HG03432 (cell line): Measurements from ENCODE around the gene IL6.
A peak's percentile ranks its signal among the peaks of the same experiment; 100 is the strongest.
"Not testable (repeated sequence)": the region's sequence is repeated elsewhere in the genome, so short reads cannot be mapped to it uniquely, and the experiment has no call there.

Experiments used
- ATAC-seq: cut with Tn5 transposase; IDR thresholded peaks from one replicate; pipeline ENCODE4 v1.9.1; 2021; ENCODE audit warnings: mild to moderate bottlenecking, moderate library complexity; ENCODE audit not compliant: unreplicated experiment

IL6 gene

DNA sequence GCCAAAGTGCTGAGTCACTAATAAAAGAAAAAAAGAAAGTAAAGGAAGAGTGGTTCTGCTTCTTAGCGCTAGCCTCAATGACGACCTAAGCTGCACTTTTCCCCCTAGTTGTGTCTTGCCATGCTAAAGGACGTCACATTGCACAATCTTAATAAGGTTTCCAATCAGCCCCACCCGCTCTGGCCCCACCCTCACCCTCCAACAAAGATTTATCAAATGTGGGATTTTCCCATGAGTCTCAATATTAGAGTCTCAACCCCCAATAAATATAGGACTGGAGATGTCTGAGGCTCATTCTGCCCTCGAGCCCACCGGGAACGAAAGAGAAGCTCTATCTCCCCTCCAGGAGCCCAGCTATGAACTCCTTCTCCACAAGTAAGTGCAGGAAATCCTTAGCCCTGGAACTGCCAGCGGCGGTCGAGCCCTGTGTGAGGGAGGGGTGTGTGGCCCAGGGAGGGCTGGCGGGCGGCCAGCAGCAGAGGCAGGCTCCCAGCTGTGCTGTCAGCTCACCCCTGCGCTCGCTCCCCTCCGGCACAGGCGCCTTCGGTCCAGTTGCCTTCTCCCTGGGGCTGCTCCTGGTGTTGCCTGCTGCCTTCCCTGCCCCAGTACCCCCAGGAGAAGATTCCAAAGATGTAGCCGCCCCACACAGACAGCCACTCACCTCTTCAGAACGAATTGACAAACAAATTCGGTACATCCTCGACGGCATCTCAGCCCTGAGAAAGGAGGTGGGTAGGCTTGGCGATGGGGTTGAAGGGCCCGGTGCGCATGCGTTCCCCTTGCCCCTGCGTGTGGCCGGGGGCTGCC lies at the start of gene IL6:
Gene IL6 (plus strand): TSS at position 294 of the 807 bp plus-strand sequence. CDS start 63 bp downstream, at position 357.
- ATAC-seq = no peak

DNA sequence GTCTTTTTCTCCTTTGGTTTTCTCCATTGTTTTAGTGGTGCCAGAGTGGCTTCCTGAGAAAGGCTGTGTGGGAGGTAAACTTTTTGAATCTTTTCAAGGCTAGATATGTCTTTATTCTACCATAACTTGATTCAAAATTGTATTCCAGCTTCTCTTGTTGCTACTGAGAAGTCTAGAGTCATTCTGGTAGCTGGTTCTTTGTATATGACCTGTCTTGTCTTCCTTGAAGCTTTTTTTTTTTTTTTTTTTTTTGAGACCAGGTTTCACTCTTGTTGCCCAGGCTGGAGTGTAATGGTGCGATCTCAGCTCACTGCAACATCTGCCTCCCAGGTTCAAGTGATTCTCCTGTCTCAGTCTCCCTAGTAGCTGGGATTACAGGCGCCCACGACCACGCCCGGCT lies 49.7 kb upstream of the IL6 start:
- peak; percentile 43 for ATAC-seq

DNA sequence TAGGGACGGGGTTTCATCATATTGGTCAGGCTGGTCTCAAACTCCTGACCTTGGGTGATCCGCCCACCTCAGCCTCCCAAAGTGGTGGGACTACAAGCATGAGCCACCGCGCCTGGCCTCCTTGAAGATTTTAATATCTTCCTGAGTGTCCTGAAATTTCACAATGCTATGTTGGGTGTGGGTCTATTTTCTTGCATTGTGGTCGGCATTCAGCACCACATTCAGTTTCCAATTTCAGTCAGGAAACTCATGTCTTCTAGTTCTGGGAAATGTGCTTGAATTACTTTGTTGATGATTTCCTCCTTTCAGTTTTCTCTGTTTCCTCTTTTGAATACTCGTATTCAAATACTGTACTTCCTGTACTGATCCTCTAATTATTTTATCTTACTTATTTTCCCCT lies 49.3 kb upstream of the IL6 start:
- ATAC-seq = no peak

DNA sequence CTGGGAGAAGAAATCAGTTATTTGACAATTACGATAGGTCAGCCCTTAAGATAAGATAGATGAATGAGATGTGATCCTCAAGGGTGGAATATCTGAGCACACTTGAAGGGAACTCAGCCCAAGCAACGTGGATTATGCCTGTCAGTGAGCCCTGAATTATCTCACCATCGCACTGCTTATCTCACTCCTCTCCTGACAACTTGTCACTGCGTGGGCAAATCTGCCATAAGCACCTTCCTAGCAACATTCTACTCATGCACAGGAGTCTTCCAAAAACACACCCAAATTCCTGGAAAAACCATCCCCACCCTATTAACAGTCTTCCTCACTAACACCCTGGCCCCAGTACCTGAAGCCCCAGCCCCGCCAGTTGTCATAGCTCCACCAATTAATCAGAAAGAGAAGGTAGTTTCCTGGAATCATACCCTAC lies 46.5 kb upstream of the IL6 start:
- no peak for ATAC-seq

DNA sequence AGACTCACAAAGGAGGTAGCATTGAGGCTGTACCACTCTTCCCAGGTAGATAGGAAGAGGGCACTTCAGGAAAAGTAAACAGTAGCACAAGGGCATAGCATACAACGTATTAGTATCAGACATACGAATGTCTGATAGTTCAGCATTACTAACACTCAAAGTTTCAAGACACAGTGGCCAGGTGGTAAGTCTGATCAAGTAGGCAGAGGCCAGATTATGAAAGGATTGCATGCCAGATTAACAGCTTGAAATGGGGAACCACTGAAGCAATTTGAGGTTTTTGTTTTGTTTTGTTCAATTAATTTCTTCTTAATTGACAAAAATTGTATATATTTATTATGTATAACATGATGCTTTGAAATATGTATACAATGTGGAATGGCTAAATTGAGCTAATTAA lies 45.7 kb upstream of the IL6 start:
- no peak for ATAC-seq

DNA sequence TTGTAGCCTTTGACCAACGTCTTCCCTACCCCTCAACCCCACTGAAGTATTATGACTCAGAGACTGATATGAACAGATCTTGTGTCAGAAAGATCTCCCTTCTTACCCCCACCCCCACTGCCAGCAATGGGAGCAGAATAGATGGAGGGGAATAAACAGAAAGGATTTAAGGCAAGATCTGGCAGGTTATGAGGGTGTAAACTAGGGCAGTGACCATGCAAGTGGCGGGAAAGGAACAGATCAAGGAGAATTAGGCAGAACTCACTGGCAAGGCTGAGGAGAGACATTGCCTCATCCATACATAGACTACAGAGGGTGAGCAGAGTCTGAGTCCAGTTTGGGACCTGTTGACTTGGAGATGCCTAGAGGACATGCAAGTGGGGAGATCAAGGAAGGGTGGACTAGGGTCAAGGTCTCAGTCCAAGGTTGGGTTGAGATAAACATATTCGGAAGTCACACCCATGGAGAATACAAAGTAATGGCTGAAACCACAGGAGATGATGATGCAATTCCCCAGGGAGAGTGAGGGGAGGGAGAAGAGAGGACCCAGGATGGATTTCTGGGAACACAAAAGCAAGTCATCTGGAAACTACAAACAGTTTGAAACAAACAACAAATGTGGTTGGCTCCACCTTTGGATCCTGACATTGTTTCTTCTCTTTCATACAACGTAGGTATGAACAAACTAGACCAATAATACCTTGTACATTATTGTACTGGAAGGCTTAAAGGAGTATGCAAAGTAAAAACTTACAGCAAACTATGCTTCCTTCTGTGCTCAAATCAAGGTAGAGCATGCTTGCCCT lies 44.9 kb upstream of the IL6 start:
- ATAC-seq = no peak

DNA sequence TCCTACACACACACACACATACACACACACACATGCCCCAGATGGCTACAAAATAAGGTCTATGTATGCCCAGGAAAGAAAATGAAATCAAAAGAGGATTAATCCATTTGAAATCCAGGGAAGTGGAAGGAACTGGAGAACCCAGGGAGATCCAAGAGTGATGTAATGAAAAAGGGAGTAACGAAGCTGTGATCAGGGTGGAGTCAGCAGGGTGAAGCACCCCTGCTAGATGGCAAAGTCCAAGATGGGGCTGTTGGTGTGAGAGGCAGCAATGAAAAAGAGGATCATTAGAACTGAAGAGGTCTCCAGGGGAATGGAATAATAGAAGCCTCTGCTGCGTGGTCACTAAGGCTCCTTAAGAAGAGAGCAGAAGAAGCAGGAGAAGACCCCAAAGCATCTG lies 43.6 kb upstream of the IL6 start:
- ATAC-seq = no peak

DNA sequence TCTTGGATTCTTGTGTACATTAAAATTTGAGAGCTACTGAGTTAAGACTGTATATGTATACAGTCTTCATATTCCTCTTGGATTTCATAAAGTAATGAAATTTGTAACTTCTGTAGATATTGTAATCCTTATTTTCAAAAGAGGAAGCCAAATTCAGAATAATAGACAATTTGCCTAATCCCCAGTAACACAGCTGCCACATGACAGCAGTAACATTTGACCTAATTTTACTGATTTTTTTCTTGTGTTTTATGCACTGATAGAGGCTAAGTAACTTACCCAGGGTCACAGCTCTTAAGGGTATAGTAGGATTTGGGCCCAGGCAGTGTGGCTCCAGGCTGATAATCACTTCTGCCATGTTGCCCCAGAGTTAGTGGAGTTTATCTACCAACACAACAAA lies 40.4 kb upstream of the IL6 start:
- ATAC-seq = no peak

DNA sequence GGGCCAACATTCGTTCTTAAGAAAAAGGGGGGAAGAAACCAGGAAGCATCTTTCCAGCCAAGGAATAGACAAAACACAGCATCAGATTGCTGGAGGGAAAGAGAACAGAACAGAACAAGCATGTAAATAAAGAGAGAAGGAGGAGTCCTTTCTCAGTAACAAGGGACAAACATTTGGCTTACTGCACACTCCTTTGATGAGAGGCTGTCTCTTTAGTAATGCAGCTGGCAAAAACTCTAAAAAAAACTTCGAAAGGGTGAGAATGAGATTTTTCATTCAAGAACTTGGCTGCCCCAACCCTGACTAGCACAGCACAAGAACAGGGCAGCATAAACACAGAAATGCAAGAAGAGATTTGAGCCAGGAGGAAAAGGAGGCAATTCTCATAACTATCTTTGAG lies 38.9 kb upstream of the IL6 start:
- ATAC-seq = no peak

DNA sequence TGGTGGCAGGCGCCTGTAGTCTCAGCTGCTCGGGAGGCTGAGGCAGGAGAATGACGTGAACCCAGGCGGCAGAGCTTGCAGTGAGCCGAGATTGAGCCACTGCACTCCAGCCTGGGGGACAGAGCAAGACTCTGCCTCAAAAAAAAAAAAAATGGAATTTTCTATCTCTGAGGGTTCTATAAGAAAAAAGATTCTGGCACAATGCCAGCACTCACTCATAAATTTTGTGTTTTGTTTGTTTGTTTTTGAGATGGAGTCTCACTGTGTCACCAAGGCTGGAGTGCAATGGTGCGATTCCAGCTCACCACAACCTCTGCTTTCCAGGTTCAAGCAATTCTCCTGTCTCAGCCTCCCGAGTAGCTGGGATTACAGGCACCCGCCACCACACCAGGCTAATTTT lies 38.1 kb upstream of the IL6 start:
- not testable (repeated sequence) for ATAC-seq

DNA sequence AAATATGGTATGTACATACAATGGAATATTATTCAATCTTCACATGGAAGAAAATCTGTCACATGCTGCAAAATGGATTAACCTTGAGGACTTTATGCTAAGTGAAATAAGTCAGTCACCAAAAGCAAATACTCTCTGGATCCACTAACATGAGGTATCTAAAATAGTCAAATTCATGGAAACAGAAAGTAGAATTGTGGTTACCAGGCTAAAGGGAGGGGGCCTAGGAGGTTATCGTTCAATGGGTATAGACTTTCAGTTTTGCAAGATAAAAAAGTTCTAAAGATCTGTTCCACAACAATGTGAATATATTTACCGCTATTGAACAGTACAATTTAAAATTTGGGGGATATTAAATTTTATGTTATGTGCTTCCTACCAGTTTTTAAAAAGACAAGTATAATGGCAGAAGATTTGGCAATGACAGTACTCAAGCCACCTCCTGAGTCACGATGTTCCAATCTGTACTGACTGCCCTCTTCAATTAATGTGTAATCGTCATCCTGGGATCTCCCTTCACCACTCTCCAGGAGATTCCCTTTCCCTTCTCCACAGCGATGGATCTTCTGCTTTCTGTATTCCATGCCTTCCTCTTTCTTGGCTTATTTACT lies 32.3 kb upstream of the IL6 start:
- peak; percentile 40 for ATAC-seq

DNA sequence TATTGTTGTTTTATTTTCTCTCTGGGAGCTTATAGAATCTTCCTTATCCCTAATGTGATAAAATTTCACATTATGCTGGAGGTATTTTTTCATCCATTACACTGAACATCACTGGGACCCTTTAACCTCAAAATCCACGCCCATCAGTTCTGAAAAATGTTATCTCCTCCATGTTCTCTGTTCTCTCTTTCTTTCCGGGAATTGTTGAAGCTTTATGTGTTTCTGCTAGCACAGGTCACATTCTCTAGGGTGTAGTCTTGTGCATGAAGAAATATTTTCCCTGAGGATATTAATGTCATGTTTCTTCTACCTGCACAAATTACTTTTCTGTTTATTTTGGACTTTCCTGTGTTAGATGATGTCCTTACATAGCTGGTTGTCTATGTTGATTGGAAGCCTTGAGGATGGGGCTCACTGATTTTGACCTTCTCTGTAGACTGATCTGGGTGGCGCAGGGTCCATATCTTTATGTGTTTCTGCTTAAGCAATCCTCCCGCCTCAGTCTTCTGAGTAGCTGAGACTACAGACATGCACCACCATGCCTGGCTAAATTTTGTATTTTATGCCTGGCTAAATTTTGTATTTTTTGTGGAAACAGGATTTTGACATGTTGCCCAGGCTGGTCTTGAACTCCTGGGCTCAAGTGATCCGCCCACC lies 31.4 kb upstream of the IL6 start:
- no peak for ATAC-seq

DNA sequence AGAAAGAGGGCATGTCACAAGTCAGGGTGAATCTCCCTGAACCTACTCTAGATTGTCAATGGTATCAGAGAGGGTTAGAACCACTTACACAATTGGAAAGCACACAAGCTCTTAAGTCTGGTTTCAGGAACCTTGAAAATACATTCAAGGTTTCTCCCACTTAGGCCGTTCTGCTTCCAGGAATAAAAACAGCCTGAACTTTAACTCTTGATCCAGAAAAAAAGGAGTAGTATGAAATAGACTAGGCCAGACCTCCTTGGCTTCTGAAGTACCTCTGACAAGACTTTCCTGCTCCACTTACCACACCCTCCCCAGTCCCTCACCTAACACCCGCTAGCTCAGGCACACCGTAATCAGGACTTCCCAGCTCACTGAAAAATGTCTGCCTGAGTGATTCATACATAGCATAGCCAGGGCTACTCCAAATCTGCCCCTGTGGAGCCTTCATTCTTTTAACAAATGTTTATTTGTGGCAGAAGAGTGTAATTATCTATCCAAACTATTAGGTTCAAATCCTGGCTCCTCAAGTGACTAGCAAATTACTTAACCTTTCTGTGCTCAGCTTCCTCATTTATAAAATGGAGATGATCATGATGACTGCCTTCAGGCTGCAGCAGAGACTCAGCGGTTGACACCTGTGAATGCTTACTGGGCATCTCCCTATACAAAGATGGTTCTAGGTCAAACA lies 30.3 kb upstream of the IL6 start:
- peak; percentile 30 for ATAC-seq

DNA sequence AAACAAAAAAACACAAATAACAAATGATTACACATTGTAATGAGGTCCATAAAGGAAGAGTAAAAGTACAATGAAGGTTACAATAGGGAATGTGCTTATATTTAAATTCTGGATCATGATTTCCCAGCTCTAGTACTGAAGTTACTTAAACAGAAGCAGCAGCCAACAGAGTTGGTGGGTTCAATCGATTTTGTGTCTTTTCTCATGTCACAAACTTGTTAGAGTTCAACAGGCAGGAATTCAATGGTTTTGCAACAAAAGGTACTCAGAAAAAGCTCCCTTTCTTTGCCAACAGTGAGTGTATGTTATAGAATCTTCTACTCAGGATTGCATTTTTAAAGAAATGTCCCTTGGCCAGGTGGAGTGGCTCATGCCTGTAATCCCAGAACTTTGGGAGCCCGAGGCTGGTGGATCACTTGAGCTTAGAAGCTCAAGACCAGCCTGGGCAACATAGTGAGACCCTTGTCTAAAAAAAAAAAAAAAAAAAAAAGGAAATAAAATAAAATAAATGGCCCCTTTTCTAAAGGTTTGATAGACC lies 29.6 kb upstream of the IL6 start:
- ATAC-seq = no peak

DNA sequence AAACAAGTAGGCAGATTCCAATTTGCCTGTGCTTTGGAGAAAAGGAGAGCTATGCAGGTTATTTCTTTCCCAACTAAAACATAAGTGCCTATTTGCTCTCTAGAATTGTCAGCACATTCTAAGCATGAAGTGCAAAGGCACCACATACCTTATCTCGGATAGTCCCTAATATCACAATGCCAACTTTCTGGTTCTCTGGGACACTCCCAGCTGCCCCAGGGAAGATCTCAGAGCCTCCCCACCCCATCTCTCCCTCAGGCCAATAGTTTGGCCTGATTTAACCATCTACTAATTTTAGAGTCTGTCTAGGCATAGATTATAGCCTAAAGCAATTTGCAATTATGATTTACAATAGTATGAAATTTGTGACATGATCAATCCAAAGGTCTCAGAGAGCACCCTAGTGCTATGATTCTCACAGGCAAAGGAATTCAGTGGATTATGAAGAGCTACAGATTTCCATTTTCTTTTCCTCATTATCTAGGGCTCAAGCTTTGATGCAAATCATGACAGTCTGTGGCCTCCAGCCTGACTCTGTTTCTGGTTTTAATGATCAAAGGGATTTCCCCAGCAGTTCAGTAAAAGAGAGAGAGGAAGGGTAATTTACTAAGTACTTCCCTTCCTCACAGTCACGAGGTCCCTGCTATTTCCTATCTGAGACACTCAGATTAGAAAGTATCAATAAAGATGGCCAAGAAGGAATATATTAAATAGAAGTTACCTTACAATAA lies 29.0 kb upstream of the IL6 start:
- peak; percentile 86 for ATAC-seq

DNA sequence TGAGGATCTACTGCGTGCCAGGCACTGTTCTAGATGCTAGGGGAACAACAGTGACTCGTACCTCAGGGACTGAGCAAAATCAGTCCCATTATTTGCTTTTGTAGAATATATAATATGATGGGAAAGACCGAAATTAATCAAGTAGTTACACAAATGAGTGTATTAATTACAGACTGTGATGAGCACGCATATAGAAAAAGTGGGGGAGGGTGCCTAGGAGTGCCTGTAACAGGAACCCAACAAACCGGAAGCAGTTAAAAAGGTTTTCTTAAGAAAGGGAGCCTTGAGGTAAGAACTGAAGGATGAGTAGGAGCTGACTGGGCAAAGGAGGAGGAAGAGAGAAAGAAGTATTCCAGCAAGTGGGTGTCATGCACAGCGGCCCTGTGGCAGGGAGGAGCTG lies 28.2 kb upstream of the IL6 start:
- ATAC-seq = no peak

DNA sequence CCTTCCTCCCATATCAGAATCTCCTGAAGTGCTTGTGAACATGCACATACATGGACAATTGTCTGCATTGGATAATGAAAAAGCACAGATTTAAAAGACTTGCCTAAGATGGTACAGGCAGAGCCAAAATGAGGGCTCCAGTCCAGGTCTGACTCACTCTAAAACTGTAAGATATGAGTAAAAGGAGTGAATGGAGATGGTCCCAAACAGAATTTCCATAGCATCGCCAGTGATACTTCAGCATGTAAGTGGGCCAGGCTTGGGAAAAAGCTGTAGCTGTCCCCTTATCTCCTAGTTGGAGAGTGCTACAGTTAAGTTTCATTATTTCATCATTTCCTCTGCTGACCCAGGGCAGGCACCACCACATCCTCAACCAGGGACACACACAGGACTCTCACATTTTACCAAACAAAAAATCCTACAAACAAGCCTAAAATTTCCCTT lies 26.4 kb upstream of the IL6 start:
- no peak for ATAC-seq

DNA sequence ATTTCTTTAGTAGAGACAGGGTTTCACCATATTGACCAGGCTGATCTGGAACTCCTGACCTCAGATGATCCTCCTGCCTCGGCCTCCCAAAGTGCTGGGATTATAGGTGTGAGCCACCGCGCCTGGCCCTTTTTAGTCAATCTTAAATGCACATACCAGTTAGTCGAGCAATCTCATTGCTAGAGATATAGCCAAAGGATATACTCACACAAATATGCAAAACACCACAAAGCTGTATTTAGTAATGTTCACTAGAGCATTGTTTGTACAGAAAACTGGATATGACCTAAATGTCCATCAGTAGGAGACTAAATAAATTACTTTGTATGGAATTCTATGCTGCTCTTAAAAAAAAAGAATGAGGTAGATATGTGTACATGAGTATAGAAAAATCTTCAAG lies 24.5 kb upstream of the IL6 start:
- no peak for ATAC-seq

DNA sequence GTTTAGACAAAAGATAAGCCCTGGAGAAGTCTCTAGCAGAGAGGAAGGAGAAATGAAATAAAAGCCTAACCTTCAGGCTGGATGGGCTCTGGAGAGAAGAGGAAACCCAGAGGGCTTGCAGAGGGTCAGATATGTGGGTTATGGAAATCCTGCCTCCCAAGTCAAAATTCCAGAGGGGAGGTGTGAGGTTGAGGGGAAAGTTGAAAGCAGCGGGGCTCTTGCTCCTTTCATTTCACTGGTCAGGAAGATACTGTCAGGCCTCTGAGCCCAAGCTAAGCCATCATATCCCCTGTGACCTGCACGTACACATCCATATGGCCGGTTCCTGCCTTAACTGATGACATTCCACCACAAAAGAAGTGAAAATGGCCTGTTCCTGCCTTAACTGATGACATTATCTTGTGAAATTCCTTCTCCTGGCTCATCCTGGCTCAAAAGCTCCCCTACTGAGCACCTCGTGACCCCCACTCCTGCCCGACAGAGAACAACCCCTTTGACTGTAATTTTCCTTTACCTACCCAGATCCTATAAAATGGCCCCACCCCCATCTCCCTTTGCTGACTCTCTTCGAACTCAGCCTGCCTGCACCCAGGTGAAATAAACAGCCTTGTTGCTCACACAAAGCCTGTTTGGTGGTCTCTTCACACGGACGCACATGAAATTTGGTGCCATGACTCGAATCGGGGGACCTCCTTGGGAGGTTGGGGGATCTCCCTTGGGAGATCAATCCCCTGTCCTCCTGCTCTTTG lies 23.7 kb upstream of the IL6 start:
- not testable (repeated sequence) for ATAC-seq
